GM19035 (cell line): Measurements from ENCODE around the gene SLC44A3.
"Not testable (repeated sequence)": the region's sequence is repeated elsewhere in the genome, so short reads cannot be mapped to it uniquely, and the experiment has no call there.

Experiments
- ATAC-seq: cut with Tn5 transposase; IDR thresholded peaks from one replicate; pipeline ENCODE4 v1.9.1; 2021; ENCODE audit not compliant: unreplicated experiment

SLC44A3 gene

DNA sequence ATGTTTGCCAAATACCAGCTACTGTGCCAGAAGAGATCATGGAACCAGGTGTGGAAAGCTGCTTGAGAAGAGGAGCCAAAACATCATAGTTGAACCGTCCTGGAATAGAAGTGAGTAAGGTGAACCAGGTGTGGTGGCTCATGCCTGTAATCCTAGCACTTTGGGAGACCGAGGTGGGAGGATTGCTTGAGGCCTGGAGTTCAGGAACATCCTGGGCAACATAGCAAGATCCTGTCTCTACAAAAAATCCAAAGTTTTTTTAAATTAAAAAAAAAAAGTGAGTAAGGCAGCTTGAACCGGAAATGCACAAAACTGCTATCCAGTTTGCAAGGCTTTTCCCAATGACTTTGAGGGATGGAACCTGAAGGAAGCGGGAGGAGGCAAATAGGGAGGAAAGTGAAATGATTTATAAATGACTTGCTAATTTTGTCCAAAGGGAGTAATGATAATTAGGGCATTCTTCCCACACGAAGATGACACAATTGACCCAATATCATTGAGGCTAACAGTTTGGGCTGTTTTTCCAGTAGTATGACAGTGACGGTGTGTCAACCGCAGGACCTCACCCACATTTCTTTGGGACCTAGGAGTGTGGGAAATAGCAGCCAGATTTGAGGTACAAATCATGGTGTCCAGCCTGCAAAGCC is 108.3 kb downstream of the SLC44A3 start:
- ATAC-seq = no peak

DNA sequence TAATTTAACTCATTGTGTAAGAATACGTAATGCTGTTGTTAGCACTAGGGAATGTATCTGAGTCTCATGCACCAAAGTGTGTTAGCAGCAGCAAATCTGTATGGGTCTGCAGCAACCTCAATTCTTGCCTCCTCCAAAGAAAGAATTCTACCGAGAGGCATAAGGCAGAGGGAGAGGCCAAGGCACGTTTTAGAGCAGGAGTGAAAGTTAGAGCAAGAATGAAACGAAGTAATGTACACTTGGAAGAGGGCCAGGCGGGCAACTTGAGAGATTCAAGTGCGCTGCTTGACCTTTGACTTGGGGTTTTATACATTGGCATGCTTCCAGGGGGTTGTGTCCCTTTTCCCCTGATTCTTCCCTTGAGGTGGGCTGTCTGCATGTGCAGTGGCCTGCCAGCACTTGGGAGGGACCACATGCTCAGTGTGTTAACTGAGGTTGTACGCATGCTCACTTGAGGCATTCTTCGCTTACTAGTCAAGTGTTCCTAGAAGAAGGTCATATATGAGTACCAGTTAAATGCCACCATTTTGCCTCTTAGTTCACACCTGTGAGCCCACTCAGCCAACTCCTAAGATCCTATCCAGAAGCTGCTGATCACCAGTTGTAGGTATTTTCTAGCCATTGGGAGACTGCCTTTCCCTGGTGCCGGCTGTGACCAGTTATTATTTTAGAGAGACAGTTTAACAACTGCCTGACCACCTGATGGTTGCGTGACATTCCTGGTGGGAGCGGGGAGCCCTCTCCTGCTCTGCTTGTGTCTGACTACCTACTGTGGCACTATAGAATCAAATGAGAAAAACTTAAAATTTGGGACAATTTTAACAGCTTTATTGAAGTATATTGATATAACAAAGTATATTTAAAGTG is 109.4 kb downstream of the SLC44A3 start:
- no peak for ATAC-seq

DNA sequence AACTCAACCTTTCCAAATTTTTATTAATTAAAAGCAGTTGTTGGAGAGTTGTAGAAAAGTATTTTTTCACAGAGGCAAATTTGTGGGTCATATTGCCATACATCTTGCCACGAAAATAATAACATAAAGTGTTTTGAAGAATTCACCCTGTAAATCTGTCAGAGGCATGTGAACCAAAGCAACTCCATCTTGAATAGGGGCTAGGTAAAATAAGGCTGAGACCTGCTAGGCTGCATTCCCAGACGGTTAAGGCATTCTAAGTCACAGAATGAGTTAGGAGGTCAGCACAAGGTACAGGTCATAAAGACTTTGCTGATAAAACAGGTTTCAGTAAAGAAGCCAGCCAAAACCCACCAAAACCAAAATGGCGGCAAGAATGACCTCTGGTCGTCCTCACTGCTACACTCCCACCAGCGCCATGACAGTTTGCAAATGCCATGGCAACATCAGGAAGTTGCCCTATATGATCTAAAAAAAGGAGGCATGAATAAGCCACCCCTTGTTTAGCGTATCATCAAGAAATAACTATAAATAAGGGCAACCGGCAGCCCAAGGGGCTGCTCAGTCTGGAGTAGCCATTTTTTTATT is 111.2 kb downstream of the SLC44A3 start:
- ATAC-seq = no peak

DNA sequence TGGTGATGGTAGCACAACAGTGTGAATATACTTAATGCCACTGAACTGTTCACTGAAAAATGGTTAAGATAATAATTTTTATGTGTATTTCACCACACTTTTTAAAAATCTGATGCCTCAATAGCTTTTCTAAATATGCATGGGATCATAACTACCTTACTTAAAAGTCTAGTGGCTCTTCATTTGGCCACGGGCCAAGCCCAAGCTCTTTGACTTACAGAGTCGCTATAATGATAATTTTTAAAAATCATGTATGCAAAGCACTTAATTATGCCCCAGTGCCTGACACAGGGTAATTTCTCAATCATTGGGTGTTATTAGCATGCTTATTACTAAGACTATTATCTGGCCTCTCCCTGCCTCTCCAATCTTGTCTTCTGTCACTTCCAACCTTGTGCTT is 114.4 kb downstream of the SLC44A3 start:
- no peak for ATAC-seq

DNA sequence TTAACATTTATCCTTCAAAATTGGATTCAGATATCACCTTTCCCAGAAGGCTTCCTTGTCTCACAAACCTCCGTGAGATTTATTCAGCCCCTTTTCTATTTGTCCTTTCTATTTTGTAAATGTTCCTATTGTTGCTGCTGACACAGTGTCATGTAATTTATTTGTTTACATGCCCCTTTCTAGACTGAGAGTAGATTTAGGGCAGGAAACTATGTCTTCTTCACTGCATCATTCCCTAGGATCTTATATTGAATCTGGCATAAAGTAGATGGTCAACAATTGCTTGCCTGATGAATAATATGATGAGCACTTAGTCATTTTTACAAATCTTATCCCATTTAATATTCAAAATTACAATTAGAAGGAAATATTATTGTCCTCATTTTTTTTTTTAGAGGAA is 114.9 kb downstream of the SLC44A3 start:
- ATAC-seq = no peak

DNA sequence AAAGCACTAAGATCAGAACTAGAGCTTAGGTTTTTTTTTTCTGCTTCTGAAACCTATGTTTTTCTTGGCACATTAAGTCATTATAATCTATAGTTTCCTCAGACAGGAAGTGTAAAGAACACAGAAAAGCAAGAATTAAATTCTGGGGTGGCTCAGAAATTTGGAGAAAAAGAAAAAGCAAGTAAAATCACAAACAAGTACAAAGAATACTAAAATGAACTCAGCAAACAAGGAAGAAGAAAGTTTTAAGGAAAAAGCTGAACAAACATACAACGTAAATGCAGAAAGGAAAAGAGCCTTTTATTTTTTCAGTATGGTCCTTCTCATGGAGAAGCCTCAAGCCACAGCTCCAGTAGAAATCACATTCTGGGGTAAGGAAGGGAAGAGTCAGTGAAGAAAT is 115.3 kb downstream of the SLC44A3 start:
- no peak for ATAC-seq

DNA sequence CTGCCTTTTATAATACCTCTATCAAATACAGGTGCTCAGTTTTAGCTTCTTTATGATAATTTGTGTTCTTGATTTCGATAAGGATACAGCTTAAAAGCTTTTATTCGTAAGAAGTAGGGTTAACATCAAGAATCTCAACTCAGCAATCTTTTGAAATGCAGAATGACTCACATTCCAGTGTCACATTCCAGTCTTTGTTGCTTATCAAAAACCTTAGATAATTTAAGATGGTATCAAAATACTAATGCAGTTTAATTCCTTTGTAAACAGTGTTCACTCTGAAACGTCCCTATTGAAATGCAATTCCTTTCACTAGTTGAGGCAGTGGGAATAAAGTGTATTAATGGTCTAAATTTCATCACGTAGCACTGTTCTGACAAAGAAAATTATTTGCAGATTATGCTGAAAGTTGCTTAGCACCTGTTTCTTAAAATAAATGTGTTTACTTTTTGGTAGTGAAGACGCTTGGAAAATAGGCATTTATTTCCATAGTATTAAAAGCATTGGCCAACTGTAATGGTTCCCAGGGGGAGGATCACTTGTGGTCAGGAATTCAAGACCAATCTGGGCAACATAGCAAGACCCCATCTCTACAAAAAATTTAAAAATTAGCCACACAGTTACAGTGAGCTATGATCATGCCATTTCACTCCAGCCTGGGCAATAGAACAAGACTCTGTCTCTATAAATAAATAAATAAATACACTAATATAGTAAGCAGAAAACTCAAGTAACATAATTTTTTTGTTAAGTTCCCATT is 116.9 kb downstream of the SLC44A3 start:
- no peak for ATAC-seq

DNA sequence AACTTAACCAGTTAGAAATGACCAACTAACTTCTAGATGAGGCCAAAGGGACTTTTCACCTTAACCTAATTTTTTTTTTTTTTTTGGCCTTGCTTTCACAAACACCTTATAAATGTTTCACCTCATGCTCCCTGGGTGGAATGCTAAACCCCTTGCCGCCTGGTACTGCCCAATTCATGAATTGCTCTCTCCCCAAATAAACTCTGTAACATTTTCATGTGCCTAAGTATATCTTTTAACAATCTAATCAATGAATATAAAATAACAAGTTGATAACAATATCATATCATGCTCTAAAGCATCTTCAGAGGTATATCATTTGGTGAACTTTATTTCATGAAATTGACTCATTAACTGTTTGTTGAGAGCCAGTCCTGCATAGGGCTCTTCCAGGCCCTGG is 117.7 kb downstream of the SLC44A3 start:
- no peak for ATAC-seq

DNA sequence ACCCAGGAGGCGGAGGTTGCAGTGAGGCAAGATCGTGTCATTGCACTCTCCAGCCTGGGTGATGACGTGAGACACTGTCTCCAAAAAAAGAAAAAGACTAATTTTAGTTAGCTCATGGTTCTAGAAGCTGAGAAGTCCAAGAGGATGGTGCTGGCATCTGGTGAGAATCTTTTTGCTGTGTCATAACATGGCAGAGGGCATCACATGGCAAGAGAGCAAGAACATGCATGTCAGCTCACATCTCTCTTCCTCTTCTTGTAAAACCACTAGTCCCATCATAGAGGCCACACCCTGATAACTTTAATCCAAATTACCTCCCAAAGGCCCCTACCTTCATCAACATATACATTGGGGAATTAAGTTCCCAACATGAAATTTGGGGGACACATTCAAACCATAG is 120.6 kb downstream of the SLC44A3 start:
- ATAC-seq = no peak

DNA sequence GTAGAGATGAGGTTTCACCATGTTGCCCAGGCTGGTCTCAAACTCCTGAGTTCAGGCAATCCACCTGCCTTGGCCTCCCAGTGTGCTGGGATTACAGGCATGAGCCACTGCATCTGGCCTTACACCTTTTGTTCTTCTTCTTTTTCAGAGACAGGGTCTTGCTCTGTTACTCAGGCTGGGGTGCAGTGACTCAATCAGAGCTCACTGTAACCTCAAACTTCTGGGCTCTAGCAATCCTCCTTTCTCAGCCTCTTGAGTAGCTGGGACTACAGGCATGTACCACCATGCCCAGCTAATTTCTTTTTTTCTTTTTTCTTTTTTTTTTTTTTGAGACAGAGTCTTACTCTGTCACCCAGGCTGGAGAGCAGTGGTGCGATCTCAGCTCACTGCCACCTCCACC is 121.3 kb downstream of the SLC44A3 start:
- not testable (repeated sequence) for ATAC-seq

DNA sequence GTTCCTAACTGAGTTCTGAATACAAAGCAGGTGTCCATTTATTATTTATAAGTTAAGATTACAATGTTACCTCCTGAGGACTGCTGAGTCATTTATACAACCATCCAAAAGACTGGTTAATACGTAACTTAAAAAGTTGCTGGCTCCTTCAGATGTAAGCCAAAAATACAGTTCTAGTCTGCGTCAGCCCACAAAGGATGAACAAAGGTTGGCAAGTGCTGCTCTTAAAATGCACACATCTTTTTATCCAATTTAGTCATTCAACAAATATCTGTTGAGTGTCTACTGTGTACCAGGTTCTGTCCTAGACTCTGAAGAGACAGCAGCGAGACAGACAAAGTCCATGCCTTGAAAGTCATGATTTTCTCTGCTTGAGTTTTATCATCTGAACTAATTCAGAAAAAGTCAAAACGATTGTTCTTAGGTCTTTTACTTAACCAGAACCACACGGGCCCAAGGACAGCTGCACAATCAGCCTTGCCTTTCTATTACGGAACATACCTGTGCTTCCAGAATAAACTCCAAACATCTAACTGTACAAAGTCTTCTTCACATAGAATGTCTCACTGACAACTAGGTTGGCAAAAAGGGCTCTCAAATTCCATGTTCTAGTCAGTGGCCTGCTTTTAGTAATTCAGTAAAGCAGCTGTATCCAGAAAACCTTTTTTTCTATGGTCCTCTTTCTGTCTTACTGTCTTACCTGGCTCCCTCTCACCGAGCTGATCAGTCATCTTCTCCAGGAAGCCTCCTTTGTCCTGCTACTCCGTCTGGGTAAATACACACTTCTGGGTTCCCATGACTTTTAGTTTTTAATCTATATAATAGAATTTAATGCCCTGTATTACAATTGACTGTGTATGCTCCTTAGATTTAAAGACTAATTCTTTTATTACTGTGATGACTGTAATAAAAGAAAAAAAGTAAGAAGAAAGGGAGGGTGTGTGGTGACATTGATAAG is 122.3 kb downstream of the SLC44A3 start:
- ATAC-seq = no peak
